ENCODE measurements around the gene TAAR9.

TAAR9 gene

DNA sequence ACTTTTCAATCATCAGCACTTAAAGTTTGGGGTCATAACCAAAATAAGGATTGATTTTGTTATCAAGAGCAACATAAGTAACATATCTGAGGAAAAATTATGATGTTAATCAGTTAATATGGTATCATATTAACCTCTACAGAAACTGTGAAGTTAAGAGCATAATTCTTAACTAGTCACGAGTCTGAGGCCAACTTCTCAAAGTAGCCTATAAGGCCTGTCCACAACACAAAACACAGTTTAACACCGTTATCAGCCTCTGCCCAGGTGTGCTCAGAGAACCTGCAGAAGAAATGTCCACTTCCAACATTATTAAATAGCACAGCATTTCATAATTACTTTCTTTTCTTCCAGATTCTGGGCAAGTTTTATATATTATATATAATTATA lies 26.3 kb upstream of the TAAR9 start:
- peak overlapping the region; percentile 20 to 77 (median 31) for H3K27ac Mint-ChIP-seq
- peaks cover 18% of the 10 kb centered on the region for H3K36me3 Mint-ChIP-seq (ENCODE audit: low read depth)
- no peaks in the 10 kb centered on the region for H3K9me3 Mint-ChIP-seq
- H3K4me3 Mint-ChIP-seq = peak overlapping the region; percentile 91 to 98 (median 92)
- TF ChIP-seq, protein P1, sequence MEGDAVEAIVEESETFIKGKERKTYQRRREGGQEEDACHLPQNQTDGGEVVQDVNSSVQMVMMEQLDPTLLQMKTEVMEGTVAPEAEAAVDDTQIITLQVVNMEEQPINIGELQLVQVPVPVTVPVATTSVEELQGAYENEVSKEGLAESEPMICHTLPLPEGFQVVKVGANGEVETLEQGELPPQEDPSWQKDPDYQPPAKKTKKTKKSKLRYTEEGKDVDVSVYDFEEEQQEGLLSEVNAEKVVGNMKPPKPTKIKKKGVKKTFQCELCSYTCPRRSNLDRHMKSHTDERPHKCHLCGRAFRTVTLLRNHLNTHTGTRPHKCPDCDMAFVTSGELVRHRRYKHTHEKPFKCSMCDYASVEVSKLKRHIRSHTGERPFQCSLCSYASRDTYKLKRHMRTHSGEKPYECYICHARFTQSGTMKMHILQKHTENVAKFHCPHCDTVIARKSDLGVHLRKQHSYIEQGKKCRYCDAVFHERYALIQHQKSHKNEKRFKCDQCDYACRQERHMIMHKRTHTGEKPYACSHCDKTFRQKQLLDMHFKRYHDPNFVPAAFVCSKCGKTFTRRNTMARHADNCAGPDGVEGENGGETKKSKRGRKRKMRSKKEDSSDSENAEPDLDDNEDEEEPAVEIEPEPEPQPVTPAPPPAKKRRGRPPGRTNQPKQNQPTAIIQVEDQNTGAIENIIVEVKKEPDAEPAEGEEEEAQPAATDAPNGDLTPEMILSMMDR (IDR thresholded peaks at IDR 0.05; ENCODE audit: unreplicated experiment in 3 of 3) = no peak
- H3K4me1 Mint-ChIP-seq = peaks cover 31% of the 10 kb centered on the region
- H3K27me3 Mint-ChIP-seq (ENCODE audit: low read depth) = peaks cover 5% of the 10 kb centered on the region

GRCh38 chr6:132512342-132512637 lies 25.8 kb upstream of the TAAR9 start:
- H3K27ac Mint-ChIP-seq = peak overlapping the region; percentile 20 to 77 (median 31)
- H3K9me3 Mint-ChIP-seq = no peaks in the 10 kb centered on the region

GRCh38 chr6:132512638-132513632 lies 25.1 kb upstream of the TAAR9 start, which contains the start of gene STX7:
Gene STX7, minus strand, starts transcription at chr6:132513116. Its CDS starts 9,586 bp downstream, at chr6:132503530.
- peaks cover 31% of the 10 kb centered on the region for H3K4me1 Mint-ChIP-seq
- TF ChIP-seq, protein P1 (IDR thresholded peaks at IDR 0.05; ENCODE audit: unreplicated experiment in 3 of 3) = no peak
- peaks cover 9% of the 10 kb centered on the region for H3K36me3 Mint-ChIP-seq (ENCODE audit: low read depth)
- peak within 1 kb of the TSS; percentile 96 to 97 (median 97) for H3K27ac Mint-ChIP-seq
- H3K27me3 Mint-ChIP-seq (ENCODE audit: low read depth) = peaks cover 5% of the 10 kb centered on the region
- H3K9me3 Mint-ChIP-seq = no peaks in the 10 kb centered on the region
- H3K4me3 Mint-ChIP-seq = peak within 1 kb of the TSS; percentile 98 to 99 (median 98)

More at GRCh38 chr6:132512342-132512637, 25.8 kb upstream of the TAAR9 start:
- Mint-ChIP-seq H3K4me1 (peaks cover 31% of the 10 kb centered on the region), H3K4me3 (peak overlapping the region; percentile 91 to 98 (median 92)), H3K36me3 (ENCODE audit: low read depth) (peaks cover 15% of the 10 kb centered on the region), H3K27me3 (ENCODE audit: low read depth) (peaks cover 5% of the 10 kb centered on the region)
- TF ChIP-seq, protein P1 (IDR thresholded peaks at IDR 0.05; ENCODE audit: unreplicated experiment in 3 of 3) = no peak

DNA sequence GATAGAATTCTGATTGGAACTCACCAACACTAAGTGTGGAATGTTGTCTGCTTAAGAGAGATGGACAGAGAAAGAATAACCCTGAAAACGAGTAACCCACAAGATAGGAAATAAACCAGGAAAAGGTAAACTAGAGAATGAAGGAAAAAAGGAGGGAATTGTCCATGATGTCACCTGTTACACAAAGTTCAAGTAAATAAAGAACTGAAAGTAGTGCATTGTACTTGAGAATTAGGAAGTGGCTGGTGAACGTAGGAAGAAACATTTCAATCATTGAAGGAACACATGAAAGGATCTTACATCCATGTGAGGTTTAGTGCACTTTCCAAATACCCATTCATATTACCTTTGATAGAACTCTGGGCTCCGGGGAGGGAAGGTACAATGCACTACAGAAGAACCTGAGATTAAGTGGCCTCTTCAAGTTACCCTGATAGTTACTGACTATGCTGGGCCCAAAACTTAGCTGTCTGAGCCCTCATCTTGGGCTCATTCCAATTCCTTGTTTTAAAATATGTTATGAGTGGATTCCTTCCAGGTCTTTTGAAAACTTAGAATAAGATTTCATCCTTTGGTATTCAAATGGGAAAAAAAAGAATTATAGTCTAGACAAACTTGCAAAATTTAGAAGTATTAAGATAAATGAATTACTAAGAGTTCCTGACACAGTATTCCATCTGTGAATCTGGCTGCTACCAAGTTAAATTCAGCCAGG lies 24.1 kb upstream of the TAAR9 start:
- no peaks in the 10 kb centered on the region for H3K9me3 Mint-ChIP-seq
- H3K4me1 Mint-ChIP-seq = peaks cover 31% of the 10 kb centered on the region
- peaks cover 5% of the 10 kb centered on the region for H3K27me3 Mint-ChIP-seq (ENCODE audit: low read depth)
- H3K36me3 Mint-ChIP-seq (ENCODE audit: low read depth) = no peaks in the 10 kb centered on the region
- H3K4me3 Mint-ChIP-seq = peak overlapping the region; percentile 98 to 99 (median 98)
- peak overlapping the region; percentile 96 to 97 (median 97) for H3K27ac Mint-ChIP-seq
- TF ChIP-seq, protein P1 (IDR thresholded peaks at IDR 0.05; ENCODE audit: unreplicated experiment in 3 of 3) = no peak

- TF ChIP-seq, protein P1 (IDR thresholded peaks at IDR 0.05; ENCODE audit: unreplicated experiment in 3 of 3) = no peak
- Mint-ChIP-seq H3K27ac (peak overlapping the region in 2 of 3 experiments; percentile 13 to 80), H3K9me3 (no peaks in the 10 kb centered on the region), H3K4me1 (peaks cover 31% of the 10 kb centered on the region), H3K27me3 (ENCODE audit: low read depth) (peaks cover 5% of the 10 kb centered on the region), H3K36me3 (ENCODE audit: low read depth) (no peaks in the 10 kb centered on the region), H3K4me3 (peak overlapping the region in 2 of 3 experiments; percentile 28 to 60)
Observed at GRCh38 chr6:132515386-132515785, 22.7 kb upstream of the TAAR9 start.
